ENCODE data around the gene CREB5. TPM values are rescaled to one million over a fixed set of nuclear protein-coding genes. Genes with fewer than 3 reads are reported as not detected.

CREB5 gene
- total RNA-seq, 1 donor from 2014 or later, result 8.9 TPM

GRCh38 chr7:28744951-28745350, 332.6 kb downstream of the CREB5 start:
- intact Hi-C loops (cut with DNase I), result no loop called here
- no peaks in the 10 kb centered on the region for H3K36me3 ChIP-seq

GRCh38 chr7:28745351-28745750, 333.0 kb downstream of the CREB5 start:
- peak; percentile 22 for ATAC-seq
- Histone ChIP-seq H3K36me3 (no peaks in the 10 kb centered on the region), H3K27me3 (no peaks in the 10 kb centered on the region), H3K4me1 (no peaks in the 10 kb centered on the region), H3K9me3 (no peaks in the 10 kb centered on the region), H3K4me3 (no peak overlapping the region), H3K27ac (no peak overlapping the region)
- intact Hi-C loops (cut with DNase I), result no loop called here
- DNase-seq, result no peak
- TF ChIP-seq, protein P1, sequence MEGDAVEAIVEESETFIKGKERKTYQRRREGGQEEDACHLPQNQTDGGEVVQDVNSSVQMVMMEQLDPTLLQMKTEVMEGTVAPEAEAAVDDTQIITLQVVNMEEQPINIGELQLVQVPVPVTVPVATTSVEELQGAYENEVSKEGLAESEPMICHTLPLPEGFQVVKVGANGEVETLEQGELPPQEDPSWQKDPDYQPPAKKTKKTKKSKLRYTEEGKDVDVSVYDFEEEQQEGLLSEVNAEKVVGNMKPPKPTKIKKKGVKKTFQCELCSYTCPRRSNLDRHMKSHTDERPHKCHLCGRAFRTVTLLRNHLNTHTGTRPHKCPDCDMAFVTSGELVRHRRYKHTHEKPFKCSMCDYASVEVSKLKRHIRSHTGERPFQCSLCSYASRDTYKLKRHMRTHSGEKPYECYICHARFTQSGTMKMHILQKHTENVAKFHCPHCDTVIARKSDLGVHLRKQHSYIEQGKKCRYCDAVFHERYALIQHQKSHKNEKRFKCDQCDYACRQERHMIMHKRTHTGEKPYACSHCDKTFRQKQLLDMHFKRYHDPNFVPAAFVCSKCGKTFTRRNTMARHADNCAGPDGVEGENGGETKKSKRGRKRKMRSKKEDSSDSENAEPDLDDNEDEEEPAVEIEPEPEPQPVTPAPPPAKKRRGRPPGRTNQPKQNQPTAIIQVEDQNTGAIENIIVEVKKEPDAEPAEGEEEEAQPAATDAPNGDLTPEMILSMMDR (IDR thresholded peaks at IDR 0.05), result no peak

More at GRCh38 chr7:28744951-28745350, 332.6 kb downstream of the CREB5 start:
- Histone ChIP-seq H3K27ac (no peak overlapping the region), H3K4me3 (no peak overlapping the region), H3K4me1 (no peaks in the 10 kb centered on the region), H3K27me3 (no peaks in the 10 kb centered on the region), H3K9me3 (no peaks in the 10 kb centered on the region)
- DNase-seq (no peak), ATAC-seq (peak; percentile 54)
- TF ChIP-seq, protein P1 (IDR thresholded peaks at IDR 0.05), result no peak

DNA sequence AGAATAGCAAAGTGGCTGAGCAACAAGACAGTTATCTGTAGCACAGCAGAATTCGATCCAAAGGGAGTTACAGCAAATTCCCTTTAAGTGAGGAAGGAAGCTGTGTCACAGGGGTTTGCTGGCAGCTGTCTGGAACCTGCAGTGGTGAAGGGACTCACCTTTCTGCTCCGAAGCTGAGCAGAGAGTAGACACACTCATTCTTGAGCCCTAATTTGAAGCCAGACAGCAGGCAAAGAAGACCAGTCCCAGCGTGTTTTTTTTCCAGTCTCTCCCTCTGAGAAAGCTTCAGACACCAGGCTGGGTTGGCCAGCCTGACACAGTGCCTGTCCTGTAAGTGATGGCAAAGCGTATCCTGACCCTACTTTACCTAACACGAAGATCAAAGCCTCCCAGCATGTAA, 335.1 kb downstream of the CREB5 start:
- DNase-seq, result no peak
- intact Hi-C loops (cut with DNase I), result no loop called here
- Histone ChIP-seq H3K4me3 (no peak overlapping the region), H3K9me3 (no peaks in the 10 kb centered on the region), H3K27me3 (no peaks in the 10 kb centered on the region), H3K4me1 (no peaks in the 10 kb centered on the region), H3K36me3 (no peaks in the 10 kb centered on the region), H3K27ac (no peak overlapping the region)
- TF ChIP-seq, protein P1 (IDR thresholded peaks at IDR 0.05), result no peak
- no peak for ATAC-seq

- Histone ChIP-seq H3K9me3 (no peaks in the 10 kb centered on the region), H3K27ac (no peak overlapping the region), H3K27me3 (no peaks in the 10 kb centered on the region), H3K4me3 (no peak overlapping the region), H3K36me3 (no peaks in the 10 kb centered on the region), H3K4me1 (no peaks in the 10 kb centered on the region)
- DNase-seq, result no peak
- intact Hi-C loops (cut with DNase I), result no loop called here
- TF ChIP-seq, protein P1 (IDR thresholded peaks at IDR 0.05), result no peak
- no peak for ATAC-seq
Measured at GRCh38 chr7:28747854-28748253, 335.5 kb downstream of the CREB5 start.

DNA sequence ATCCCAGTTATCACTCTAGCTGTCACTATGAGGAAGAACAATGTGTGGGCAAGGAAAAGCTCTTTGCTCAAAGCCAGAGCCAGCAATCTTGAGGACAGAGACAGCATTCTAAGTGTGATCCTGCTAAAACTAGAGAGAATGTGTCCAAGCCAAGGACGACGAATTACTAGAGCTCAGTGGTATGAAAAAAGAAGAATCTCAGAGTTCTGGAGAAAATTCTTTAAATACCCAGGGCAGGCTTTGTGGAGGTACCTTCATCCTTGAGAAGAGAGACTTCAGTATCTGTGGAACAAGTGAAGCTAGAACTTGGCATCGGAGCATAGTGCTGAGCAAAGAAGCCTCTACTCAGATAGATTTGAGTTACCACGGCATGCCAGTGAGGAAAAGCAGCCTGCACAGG, 336.0 kb downstream of the CREB5 start:
- intact Hi-C loops (cut with DNase I), result no loop called here
- no peak overlapping the region for H3K4me3 ChIP-seq
- no peaks in the 10 kb centered on the region for H3K9me3 ChIP-seq
- H3K36me3 ChIP-seq, result no peaks in the 10 kb centered on the region
- H3K27ac ChIP-seq, result no peak overlapping the region
- no peaks in the 10 kb centered on the region for H3K4me1 ChIP-seq
- TF ChIP-seq, protein P1 (IDR thresholded peaks at IDR 0.05), result no peak
- no peak for DNase-seq
- H3K27me3 ChIP-seq, result no peaks in the 10 kb centered on the region
- ATAC-seq, result no peak

DNA sequence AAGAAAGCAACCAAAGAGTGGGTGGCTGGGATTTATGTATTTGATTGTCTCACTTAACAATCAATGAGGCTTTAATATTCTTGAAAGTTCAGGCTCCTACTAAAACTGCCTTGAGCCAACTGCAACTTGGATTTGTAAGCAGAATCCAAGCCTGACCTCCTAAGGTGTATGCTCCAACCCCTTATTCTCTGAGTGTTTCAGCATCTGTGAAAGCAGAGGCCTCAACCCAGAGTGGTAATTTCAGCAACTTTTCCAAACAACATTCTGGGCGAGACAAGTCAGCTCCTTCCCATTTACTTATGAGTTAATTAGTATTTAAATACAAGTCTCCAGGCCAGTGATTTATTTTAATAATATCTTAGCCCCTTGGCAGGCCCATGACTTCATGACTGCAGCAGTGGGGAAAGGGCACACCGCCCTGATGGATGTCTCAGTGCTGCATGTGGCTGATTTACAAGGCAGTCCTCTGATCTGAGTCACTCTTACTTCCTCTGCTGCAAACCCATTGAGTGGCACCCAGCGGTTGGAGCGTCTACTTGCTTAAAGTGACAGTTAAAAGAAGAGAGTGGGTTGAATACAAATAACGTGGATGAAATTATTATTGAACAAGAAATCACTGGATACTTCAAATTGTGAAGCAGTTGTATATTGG, 336.7 kb downstream of the CREB5 start:
- H3K4me3 ChIP-seq, result no peak overlapping the region
- no peak for DNase-seq
- intact Hi-C loops (cut with DNase I), result no loop called here
- H3K36me3 ChIP-seq, result no peaks in the 10 kb centered on the region
- TF ChIP-seq, protein P1 (IDR thresholded peaks at IDR 0.05), result no peak
- no peaks in the 10 kb centered on the region for H3K27me3 ChIP-seq
- H3K9me3 ChIP-seq, result no peaks in the 10 kb centered on the region
- ATAC-seq, result peak; percentile 88
- no peaks in the 10 kb centered on the region for H3K4me1 ChIP-seq
- H3K27ac ChIP-seq, result no peak overlapping the region
